ENCODE results near the gene USP2.

DNA sequence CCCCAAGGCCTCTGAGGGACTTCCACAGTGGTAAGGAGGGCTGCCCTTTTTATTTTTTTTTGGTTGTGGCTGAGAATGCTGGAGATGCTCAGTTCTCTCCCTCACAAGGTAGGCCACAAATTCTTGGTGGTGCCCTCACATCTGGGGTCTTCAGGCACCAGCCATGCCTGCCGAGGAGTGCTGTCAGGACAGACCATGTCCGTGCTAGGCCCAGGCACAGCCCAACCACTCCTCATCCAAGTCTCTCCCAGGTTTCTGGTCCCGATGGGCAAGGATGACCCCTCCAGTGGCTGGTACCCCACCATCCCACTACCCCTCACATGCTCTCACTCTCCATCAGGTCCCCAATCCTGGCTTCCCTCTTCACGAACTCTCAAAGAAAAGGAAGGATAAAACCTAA, 37.3 kb upstream of the USP2 start:
- no peak for TF ChIP-seq SIN3A (IDR thresholded peaks at IDR 0.05; ENCODE audit: borderline replicate concordance, insufficient read depth, low read depth, low read length)
- TF ChIP-seq, protein P1, sequence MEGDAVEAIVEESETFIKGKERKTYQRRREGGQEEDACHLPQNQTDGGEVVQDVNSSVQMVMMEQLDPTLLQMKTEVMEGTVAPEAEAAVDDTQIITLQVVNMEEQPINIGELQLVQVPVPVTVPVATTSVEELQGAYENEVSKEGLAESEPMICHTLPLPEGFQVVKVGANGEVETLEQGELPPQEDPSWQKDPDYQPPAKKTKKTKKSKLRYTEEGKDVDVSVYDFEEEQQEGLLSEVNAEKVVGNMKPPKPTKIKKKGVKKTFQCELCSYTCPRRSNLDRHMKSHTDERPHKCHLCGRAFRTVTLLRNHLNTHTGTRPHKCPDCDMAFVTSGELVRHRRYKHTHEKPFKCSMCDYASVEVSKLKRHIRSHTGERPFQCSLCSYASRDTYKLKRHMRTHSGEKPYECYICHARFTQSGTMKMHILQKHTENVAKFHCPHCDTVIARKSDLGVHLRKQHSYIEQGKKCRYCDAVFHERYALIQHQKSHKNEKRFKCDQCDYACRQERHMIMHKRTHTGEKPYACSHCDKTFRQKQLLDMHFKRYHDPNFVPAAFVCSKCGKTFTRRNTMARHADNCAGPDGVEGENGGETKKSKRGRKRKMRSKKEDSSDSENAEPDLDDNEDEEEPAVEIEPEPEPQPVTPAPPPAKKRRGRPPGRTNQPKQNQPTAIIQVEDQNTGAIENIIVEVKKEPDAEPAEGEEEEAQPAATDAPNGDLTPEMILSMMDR (IDR thresholded peaks at IDR 0.05) = no peak
- TF ChIP-seq TCF7L2 (IDR thresholded peaks at IDR 0.05; ENCODE audit: low read depth, low read length) = no peak
- TF ChIP-seq POLR2AphosphoS5 (IDR thresholded peaks at IDR 0.05; ENCODE audit: low read depth, low read length) = no peak

All from Panc1 (cell line).